Activated CD8-positive, alpha-beta memory T cell treated with anti-CD3 and anti-CD28 coated beads, Interleukin-2, amount 50 U/mL, for 24 hours (primary cell): ENCODE results near the gene NPIPB6.

Experiments
- DNase-seq: peaks from one replicate; pipeline ENCODE4 v3.0.0-alpha.2; 2020; ENCODE audit errors: extremely low read depth

NPIPB6 gene

GRCh38 chr16:28298511-28298878 lies 64.8 kb downstream of the NPIPB6 start:
- no peak for DNase-seq

GRCh38 chr16:28297784-28298510 lies 65.4 kb downstream of the NPIPB6 start:
- no peak for DNase-seq

GRCh38 chr16:28297308-28297707 lies 66.0 kb downstream of the NPIPB6 start:
- no peak for DNase-seq

GRCh38 chr16:28295276-28295675 lies 68.0 kb downstream of the NPIPB6 start:
- DNase-seq = no peak

- no peak for DNase-seq
These were observed 69.1 kb downstream of the NPIPB6 start for GRCh38 chr16:28294201-28294600.

GRCh38 chr16:28293601-28293960 lies 69.7 kb downstream of the NPIPB6 start:
- no peak for DNase-seq

- no peak for DNase-seq
These were observed 70.3 kb downstream of the NPIPB6 start for GRCh38 chr16:28292731-28293600.
